NCI-H460 (cell line): ENCODE data around the gene HPCA. TPM values are rescaled to one million over a fixed set of nuclear protein-coding genes. Genes with fewer than 3 reads are reported as not detected.

Source experiments
- DNase-seq: peaks from one replicate; pipeline ENCODE4 v3.0.0-alpha.2; 2016; ENCODE audit warnings: low read depth; ENCODE audit errors: extremely low read depth
- total RNA-seq: library from RNA; depleted of rRNA; stranded (reverse); fragments of >200 nt; shearing (Covaris generic); gene quantifications from 2 replicates; pipeline ENCODE4 v1.2.3, GENCODE V29; 2014; rRNA removed

The HPCA gene
- total RNA-seq, 1 experiment from 2014 or later = not detected

- DNase-seq = no peak
Measured at GRCh38 chr1:32928285-32928684, 42.0 kb downstream of the HPCA start.

GRCh38 chr1:32928715-32929114 lies 42.4 kb downstream of the HPCA start:
- DNase-seq = no peak

- no peak for DNase-seq
Measured at GRCh38 chr1:32929366-32929765, 43.1 kb downstream of the HPCA start.

- no peak for DNase-seq
Measured at GRCh38 chr1:32931760-32932159, 45.5 kb downstream of the HPCA start.

- DNase-seq = no peak
Measured at GRCh38 chr1:32933742-32934322, 47.5 kb downstream of the HPCA start.

GRCh38 chr1:32934535-32934934 lies 48.2 kb downstream of the HPCA start:
- no peak for DNase-seq

GRCh38 chr1:32937061-32937460 lies 50.8 kb downstream of the HPCA start:
- no peak for DNase-seq

- no peak for DNase-seq
Measured at GRCh38 chr1:32939655-32940371, 53.5 kb downstream of the HPCA start.

- no peak for DNase-seq
Measured at GRCh38 chr1:32944180-32944579, 57.9 kb downstream of the HPCA start.

Other genes with a start within 250 kb of the HPCA start
- 66.8 and 69.6 TPM in 2 replicates for gene ZBTB8OS, start 235.9 kb upstream of the HPCA start, total RNA-seq
- 60.0 and 77.5 TPM in 2 replicates for gene RBBP4, start 235.3 kb upstream of the HPCA start, total RNA-seq
- gene SYNC, start 183.7 kb upstream of the HPCA start, total RNA-seq = 1.4 and 1.7 TPM in 2 replicates
- 169 and 184 TPM in 2 replicates for gene YARS1, start 69.1 kb upstream of the HPCA start, total RNA-seq
- gene S100PBP, start 68.8 kb upstream of the HPCA start, total RNA-seq = 15.5 and 20.7 TPM in 2 replicates
- gene FNDC5, start 15.6 kb upstream of the HPCA start, total RNA-seq = 0.59 TPM in 1 of 2 replicates, not detected in the other
- 5.3 and 6.1 TPM in 2 replicates for gene TMEM54, start 14.9 kb downstream of the HPCA start, total RNA-seq
- gene RNF19B, start 78.3 kb downstream of the HPCA start, total RNA-seq = 11.6 and 12.9 TPM in 2 replicates
- 204 and 212 TPM in 2 replicates for gene AK2, start 150.4 kb downstream of the HPCA start, total RNA-seq
- gene AZIN2, start 194.7 kb downstream of the HPCA start, total RNA-seq = 1.6 and 2.4 TPM in 2 replicates